GM12865 (cell line): ENCODE measurements around the gene PCMT1.
"Not testable (repeated sequence)": the region's sequence is repeated elsewhere in the genome, so short reads cannot be mapped to it uniquely, and the experiment has no call there.

ENCODE experiments used
- DNase-seq: peaks from one replicate; pipeline ENCODE4 v3.0.0; 2010; ENCODE audit warnings: low read depth
- H3K4me3 ChIP-seq: 2 replicates; pipeline ENCODE4 v1.5.1; 2011; ENCODE audit warnings: mild to moderate bottlenecking, low read depth, low read length, control low read depth
- CTCF ChIP-seq: IDR thresholded peaks from 2 replicates; pipeline ENCODE4 v1.5.1; 2011; ENCODE audit warnings: low read length, control low read depth, low read depth, inconsistent platforms; ENCODE audit not compliant: insufficient read depth; ENCODE audit errors: missing control alignments

PCMT1 gene

GRCh38 chr6:149750136-149750609 lies 632 bp downstream of the PCMT1 start:
- TF ChIP-seq CTCF: no peak
- DNase-seq: peak; percentile 79
- H3K4me3 ChIP-seq: peak overlapping the region; percentile 95

- TF ChIP-seq CTCF: no peak
These were observed 1.7 kb downstream of the PCMT1 start for GRCh38 chr6:149751239-149751638.

GRCh38 chr6:149751920-149752319 lies 2.4 kb downstream of the PCMT1 start:
- H3K4me3 ChIP-seq, DNase-seq: not testable (repeated sequence)

More at GRCh38 chr6:149751239-149751638, 1.7 kb downstream of the PCMT1 start:
- H3K4me3 ChIP-seq: no peak overlapping the region
- DNase-seq: no peak

- H3K4me3 ChIP-seq: no peak overlapping the region
- DNase-seq: no peak
- no peak for TF ChIP-seq CTCF
These were observed 3.2 kb downstream of the PCMT1 start for GRCh38 chr6:149752600-149753373.

- H3K4me3 ChIP-seq, DNase-seq: not testable (repeated sequence)
These were observed 3.8 kb downstream of the PCMT1 start for GRCh38 chr6:149753374-149753637.

- TF ChIP-seq CTCF: no peak
These were observed 5.0 kb downstream of the PCMT1 start for GRCh38 chr6:149754548-149754947.

GRCh38 chr6:149755300-149756260 lies 6.0 kb downstream of the PCMT1 start:
- no peak for TF ChIP-seq CTCF
- DNase-seq: peak; percentile 52

More at GRCh38 chr6:149754548-149754947, 5.0 kb downstream of the PCMT1 start:
- no peak overlapping the region for H3K4me3 ChIP-seq
- DNase-seq: no peak

More at GRCh38 chr6:149755300-149756260, 6.0 kb downstream of the PCMT1 start:
- H3K4me3 ChIP-seq: no peak overlapping the region
